GM21528 (cell line): ENCODE data around the gene TMEM272.

Source experiments
- ATAC-seq: cut with Tn5 transposase; IDR thresholded peaks from one replicate; pipeline ENCODE4 v1.9.1; 2021; ENCODE audit warnings: mild to moderate bottlenecking, moderate library complexity; ENCODE audit not compliant: unreplicated experiment, low FRiP score

TMEM272 gene

DNA sequence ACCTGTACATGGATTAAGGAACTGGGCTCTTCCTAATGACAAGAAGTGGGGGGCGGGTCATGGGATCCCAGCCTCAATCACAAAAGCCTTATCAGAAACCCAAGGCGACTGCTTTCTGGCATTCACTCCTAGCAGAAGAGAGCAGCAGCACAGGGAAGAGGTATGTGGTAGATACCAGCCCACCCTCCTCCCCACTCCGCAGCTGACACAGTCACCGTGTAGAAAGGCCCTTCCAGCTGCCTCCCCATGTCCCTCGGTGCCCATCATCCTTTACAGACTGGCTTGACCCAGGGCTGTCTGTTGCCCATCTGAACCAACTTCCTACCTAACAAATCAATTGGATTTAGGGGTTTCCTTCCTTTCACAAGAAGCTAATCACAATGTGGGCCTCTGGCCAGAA lies 37.9 kb downstream of the TMEM272 start:
- no peak for ATAC-seq

DNA sequence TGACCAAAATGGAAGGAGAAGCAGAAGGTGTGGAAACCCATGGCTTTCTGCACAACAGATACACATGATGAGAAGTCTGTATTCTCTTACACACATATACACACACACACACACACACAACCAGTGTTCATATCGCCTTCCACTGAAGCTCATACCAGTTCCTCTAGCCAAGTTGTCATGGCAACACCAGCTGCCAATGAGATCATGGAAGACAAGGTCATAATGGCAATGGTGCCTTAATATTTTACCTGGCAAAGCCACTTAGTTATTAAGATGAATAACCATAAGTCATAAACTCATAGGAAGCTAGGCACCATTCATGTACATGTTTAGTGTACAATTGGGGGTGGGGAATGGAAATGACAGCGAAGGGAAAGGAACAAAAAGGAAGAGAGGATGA lies 38.4 kb downstream of the TMEM272 start:
- no peak for ATAC-seq

DNA sequence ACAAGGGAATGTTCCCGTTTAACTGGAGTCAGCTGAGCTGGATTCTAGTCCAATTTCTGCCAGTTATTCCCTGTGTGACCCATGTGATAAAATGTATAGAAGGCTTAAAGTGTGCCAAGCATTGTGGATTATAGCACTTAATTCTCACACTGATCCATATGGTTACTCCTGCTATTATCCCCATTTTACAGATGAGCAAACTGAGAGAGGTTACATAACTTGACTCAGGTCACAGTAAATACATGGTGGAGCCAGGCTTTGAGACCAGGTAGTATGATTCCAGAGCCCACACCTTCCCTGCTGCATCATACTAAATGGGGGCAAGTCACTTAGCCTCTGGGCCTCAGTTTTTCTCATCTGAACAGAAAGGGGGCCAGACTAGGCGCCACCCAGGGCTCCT lies 39.1 kb downstream of the TMEM272 start:
- no peak for ATAC-seq

GRCh38 chr13:51805313-51805712 lies 39.7 kb downstream of the TMEM272 start:
- ATAC-seq, result no peak

DNA sequence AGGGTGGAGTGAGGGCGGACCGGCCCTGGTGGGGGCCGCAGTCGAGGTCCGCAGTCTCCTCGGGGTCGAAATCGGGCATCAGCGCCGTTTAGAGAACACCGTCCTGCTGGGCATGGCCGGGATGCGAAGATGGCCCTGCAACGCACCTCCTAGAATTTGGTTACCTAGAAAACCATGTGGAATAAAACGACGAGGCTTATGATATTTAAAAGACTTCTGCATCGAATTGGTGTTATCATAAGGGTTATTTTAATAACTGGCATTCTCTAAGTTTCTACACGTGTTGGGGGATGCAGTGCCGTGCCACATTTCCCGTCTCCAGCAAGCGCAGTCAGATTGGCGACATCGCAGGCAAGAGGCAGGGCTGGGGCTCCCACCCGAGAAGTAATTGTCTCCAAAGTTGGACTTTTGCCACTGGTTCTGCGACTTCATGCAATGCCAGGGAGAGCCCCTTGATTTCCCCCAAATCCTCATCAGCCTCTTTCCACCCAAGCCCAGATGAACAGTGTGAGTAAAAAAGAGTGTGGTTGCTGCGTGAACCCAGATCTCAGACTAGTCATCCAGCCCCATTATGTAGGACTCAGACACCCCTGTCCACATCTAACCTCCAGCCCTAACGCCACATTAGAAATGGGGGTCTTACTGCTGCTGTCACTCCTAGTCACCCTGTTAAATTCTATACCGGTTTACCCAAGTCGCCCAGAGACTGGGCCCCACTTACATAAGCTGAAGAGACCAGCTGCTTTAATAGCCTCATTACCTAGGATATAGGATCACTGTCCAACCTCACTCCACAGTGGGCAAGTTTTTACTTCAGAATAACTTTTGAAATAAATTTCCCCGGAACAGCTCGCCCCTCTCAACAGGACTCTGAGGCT lies 40.4 kb downstream of the TMEM272 start:
- ATAC-seq, result no peak

- ATAC-seq, result peak; percentile 87
Measured at GRCh38 chr13:51803422-51804294, 41.3 kb downstream of the TMEM272 start, which contains the start of gene DHRS12. Gene DHRS12 (minus strand): TSS chr13:51804163. CDS start chr13:51799659, 4,504 bp downstream.

DNA sequence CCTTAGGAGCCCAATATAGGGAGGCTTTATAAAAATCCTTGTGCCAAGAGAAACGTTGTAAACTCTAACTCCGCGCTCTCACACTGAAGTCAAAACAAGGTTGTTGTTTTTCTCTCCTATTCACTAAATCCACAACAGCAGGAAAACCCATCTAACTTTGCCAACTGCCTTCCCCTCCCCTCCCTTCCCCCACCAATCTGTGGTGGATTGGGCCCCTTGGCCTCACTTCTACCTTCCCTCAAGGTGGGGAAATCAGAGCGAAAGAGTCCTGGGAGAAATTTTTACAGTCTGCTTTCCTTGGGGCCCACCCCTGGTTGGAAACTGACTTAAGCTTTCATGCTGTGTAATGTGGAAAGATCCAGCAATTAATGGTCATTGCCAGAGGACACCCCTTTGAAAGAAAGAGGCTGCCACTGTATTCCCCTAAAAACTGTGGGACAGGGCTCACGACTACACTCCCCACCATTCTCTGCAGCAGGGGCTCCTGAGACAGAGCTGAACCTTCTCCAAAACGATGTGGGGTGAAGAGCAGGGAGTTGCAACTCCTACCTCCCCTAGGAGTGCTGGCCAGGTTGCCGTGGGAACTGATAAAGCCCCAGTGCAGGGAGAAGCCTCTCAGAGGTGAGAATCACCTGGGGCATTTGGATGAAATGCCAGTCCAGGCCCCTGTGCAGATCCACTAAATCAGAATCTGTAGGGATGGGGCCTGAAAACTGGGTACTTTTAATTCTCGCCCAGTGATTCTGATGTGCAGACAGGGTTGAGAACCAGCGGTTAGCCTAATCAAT lies 42.2 kb downstream of the TMEM272 start:
- peak; percentile 1 for ATAC-seq

GRCh38 chr13:51801631-51802099 lies 43.3 kb downstream of the TMEM272 start:
- no peak for ATAC-seq

DNA sequence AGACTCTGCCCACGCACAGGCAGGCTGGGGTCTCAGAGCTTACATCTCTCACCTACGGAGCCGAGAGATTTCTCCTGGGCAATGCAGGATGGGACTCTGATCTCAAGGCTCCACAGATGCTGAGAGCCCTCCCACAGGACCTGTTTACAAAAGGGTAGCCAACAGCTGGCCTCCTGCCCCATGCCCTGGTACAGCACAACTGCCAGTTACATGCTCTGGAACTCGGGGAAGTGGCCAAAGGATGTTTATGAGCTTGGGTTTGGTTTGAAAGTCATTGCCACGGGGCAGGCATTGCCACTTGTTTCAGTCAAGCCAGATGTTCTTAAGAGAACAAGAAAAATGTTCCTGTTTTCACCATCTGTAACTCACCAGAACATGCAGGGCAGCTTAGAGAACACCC lies 44.5 kb downstream of the TMEM272 start:
- no peak for ATAC-seq

DNA sequence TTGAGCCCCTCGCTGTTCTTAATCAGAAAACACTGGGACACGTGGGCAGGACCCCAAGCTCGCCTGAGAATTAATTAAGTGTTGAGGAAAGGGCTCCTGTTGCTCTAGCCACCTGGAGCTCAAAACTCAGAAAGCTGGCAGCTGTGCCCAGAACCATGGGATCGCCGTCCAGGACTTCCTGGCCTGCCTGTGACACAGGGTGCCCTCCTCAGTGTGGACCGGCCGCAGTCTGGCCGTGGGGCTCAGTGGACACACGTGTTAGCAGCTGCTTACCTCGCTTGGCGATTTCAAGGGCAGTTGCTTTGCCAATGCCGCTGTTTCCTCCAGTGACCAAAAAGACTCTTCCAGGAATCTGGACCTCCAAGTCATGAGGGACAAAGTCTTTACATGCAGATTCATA lies 45.7 kb downstream of the TMEM272 start:
- ATAC-seq, result no peak

- no peak for ATAC-seq
Measured at GRCh38 chr13:51797664-51798488, 47.1 kb downstream of the TMEM272 start.

DNA sequence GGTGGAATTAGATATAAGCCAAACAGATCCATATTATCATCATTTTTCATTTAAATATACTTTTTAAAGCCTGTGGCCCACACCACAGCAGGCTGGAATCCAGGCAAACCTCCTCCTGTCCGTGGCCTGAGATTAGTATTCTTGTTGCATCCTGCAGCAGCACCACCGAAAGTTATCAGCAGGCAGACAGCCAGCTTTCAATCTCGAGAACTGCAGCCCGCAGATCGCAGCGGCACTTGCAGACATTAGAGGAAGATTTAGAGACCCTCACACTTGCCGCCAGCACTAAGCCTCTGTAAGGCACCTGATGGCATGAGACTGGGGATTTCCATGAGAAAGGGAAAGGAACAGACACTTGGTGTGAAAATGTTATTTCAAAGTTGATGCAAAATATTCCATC lies 48.4 kb downstream of the TMEM272 start:
- no peak for ATAC-seq

DNA sequence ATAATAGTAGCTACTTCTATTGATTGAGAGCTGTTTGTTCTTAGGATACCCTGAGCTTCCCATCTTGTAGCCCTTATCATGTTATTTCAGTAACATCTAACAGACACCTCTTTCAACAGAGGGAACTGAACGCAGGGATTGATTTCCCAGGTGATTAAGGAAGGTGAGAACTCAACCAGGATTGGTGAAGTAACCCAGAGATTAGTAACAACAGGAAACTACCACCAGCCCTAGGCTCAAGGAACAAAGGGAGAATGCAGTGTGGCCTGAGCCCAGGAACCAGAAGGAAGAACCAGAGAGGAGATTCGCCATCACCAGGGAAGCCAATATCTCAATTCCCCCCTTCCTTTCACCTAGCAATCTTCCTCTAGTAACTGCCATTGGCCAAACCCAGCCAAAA lies 49.6 kb downstream of the TMEM272 start:
- ATAC-seq, result no peak

DNA sequence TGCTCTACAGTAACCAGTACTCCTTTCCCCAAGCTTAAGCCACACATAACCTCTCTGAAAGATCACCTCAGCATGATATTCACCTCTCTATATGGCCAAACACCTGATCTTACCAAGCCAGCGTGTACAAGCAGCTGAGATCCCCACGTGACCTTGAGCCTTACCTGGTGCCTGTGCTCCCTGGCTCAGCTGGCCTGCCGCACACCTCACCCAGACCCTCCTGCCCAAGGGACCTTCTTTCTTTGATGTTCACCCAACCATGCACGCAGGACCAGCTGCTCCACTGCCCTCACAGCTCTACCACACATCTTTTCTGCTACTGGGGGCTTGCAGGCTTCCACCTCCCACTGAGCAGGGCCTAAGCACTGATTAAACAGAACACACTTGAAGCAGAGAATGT lies 50.0 kb downstream of the TMEM272 start:
- no peak for ATAC-seq

DNA sequence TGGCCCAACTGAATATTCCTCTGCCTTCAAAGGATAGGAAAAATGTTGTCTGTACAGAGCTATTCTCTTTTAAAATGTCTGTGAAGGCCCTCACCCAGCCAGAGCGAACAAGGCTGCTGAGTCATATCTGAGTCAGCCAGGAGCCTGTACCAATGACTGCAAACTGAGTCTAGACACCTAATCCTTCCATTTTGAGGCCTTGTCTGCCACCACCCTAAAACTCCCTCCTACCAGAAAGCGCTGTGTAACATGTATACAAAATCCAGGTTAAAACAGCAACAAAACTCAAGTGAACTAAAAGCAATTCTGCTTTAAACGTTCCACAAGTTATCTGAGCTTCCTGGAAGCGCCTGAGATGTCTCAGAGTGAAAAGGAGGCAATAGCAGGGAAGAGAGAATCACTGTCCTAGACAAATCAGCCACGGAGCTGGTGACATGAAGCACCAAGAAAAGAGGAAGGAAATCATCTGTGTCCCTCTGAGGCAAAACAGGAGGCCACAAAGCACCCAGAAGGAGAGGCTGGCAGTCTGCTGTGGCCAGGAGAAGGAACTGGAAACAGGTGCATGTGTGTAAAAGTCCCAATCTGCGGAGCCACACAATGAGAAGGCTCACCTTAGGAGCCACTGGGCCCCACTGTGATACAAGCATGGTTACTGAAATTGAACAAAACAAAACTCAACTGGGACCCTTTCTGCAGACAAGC lies 51.3 kb downstream of the TMEM272 start:
- peak; percentile 67 for ATAC-seq

DNA sequence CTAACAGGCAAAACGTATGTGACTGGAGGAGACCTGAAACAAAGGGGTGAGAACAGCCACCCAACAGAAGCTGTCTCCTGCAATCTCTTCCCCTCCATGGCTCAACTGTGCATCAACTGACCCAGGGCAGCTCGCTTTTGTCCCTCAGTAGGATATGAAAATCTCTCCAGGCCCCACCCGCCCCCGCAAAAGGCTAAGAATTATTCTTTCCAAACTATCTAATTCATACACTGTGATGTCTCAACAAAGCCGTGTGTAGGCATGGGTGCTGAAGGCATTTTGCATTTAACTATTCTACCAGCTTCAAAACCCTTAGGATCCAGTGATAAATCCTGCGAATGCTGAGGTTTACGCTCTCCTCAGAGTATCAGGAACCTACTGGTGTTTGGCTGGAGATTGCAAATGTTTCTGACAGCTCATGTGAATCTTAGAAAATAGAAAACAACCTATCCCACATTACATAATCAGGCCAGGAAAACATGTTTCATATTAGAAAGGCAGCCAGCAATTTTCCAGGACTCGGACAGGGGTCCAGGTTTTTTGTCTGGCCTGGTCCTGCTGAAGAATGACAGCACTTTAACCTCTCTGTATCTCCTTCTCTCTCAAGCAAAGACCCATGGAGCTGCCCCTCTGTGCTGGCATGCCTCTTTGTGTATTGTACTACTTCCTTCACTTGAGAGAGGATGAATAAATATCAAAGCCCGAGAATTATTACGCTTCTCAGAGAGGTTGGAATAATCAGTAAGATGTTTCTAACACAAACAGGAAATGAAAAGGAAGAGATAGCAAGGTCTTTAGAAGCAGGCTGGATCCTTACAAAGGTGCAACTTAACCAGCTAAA lies 58.3 kb downstream of the TMEM272 start:
- ATAC-seq, result no peak

DNA sequence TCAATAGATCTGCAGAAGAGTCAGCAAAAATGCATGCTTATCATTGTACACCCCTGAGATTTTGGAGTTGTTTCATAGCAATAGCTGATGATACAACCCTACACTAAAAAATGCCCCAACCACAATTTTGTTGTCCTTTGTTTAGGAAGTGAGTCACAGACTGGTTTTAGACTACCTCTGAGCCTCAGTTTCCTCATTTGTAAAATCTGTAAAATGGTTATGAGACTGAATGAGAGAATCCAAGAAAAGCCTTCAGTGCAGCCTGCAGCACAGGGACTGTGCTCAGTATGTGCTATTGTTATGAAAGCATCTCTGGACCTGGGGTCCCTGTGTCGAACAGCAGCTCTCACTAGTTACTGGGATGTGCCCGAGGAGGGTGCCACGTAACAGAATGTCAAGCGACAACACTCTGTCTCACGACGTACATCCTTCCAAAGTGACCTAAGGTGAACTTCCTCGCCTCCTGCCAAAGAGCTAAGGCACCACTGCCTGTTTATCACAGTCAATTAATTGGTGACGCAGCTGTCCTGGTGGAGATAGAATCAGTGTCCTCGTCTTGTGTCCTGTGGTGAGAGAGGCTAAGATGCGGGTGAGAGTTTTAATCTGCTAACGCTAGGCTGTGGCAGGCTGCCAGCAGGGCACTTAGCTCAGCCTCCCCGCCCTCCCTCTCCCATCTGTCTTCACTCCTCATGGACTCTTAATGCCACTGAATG lies 59.1 kb downstream of the TMEM272 start:
- ATAC-seq, result no peak

GRCh38 chr13:51784097-51784496 lies 60.9 kb downstream of the TMEM272 start:
- ATAC-seq, result no peak
